HUDEP-2 (cell line): ENCODE data around the gene GPATCH4.
A peak's percentile ranks its signal among the peaks of the same experiment; 100 is the strongest.
"Not testable (repeated sequence)": the region's sequence is repeated elsewhere in the genome, so short reads cannot be mapped to it uniquely, and the experiment has no call there.

Experiments
- DNase-seq, 76 experiments: peaks; one replicate each; lab custom pipeline; 2025; ENCODE audit not compliant: unreplicated experiment in 76 of 76; lab: John Stamatoyannopoulos, UW

Gene GPATCH4

DNA sequence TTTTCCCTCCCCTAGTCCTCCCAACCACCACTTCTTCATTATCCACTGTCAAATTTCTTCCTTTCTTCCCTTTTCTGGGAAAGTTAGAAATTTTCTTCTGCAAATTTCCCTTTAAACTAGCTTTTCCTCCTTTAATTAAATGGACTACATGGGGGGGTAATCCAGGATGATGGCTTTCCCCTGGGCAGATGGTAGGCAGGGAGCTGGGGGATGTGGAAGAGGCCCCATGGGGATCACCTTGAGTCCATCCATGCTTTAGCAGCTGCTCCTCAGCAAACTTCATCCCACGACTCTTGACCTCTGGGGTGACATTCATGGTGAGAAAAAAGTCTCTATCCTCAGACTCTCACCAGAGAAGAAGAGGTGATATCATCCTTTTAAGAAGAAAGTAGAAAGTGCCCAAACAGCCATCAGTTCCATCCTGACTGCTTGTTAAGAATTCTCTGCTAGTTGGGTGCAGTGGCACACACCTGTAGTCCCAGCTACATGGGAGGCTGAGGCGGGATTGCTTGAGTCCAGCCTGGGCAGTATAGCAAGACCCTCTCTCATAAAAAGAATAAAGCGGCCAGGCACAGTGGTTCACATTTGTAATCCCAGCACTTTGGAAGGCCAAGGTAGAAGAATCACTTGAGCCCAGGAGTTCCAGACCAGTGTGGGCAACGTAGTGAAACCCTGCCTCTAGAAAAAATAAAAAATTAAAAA lies 2.4 kb downstream of the GPATCH4 start:
- DNase-seq: no peak

DNA sequence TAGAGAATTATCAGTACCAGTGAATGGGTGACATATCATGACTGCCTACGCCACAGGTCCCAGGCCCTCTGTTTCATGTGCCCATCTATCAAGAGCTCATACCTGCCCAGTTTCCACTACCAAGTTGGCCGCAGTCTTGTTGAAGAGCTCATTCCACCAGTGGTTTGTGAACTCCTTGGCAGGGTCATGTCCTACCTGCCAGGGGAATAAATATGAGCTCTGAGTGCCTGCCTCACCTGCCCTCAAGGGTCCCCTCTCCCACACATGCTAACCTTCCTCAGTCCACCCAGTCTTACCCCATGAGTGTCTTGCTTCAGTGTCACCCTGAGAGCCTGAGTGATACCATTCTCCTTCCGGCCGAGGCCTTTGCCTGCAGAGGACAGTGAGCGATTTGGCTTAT lies 3.2 kb downstream of the GPATCH4 start:
- DNase-seq: no peak

DNA sequence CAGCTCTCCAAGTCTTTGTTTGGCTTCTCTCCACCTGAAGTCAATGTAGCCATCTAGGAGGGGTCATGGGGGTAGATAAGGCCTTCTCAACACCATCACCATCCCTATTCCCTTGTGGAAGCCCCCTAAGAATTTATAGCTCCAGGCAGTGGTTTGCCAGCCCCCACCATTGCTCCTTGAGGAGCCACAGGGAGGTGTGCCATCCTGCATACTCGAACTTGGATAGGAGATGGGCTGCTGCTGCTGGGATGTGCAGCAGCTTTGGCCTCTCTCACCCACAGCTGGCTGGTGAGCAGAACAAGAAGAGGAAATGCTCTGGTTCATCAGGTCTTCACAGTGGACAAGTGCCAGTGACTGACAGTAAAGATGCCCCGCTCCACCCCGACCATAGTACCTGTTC lies 4.9 kb downstream of the GPATCH4 start:
- DNase-seq: no peak

GRCh38 chr1:156595016-156595415 lies 6.3 kb downstream of the GPATCH4 start:
- no peak for DNase-seq

GRCh38 chr1:156594190-156594589 lies 7.1 kb downstream of the GPATCH4 start:
- DNase-seq: no peak

DNA sequence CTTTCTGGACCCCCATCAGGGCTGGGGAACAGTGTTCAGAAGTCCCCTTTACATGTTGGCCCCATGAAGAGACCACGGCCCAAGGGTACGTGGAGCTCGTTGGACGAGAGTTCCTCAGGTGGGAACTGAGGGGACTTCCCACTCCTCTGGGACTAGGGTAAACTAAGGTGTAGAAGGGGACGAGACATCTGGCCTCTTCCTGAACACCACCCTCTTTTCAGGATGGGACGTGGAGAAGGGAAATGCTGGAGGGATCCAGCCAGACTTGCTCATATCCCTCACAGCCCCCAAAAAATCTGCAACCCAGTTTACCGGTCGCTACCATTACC lies 7.7 kb downstream of the GPATCH4 start:
- DNase-seq: no peak

GRCh38 chr1:156592910-156593660 lies 8.2 kb downstream of the GPATCH4 start:
- no peak for DNase-seq

GRCh38 chr1:156592158-156592909 lies 8.9 kb downstream of the GPATCH4 start:
- peak in 3 of 76 experiments; percentile 37 to 45 (median 43) for DNase-seq

DNA sequence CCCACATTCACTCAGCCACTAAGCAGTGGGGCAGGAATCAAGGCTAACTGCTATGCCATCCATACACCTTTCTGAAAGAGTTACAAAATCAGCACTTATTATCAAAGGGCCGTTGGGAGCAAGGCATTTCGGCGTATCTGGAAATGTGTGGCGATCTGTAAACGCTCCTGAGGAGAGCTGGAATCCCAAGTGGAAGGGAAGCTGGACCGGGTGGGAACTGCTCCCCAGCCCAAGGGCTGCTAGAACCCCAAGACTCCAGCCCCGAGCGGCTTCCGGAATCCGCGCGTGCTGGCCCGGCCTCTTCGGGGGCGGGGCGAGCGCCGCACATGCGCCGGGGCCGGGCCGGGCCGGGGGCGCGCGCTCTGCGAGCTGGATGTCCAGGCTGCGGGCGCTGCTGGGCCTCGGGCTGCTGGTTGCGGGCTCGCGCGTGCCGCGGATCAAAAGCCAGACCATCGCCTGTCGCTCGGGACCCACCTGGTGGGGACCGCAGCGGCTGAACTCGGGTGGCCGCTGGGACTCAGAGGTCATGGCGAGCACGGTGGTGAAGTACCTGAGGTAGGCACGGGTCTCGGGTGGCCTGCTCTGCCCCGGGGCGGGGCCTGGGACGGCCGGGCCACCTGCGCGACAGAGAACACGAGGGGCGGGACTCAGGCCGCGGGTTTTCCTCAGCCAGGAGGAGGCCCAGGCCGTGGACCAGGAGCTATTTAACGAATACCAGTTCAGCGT lies 9.7 kb downstream of the GPATCH4 start, which contains the start of gene NAXE:
Gene NAXE (plus strand): TSS at position 345 of the 726 bp plus-strand sequence. CDS start 29 bp downstream, at position 374.
- peak in 56 of 76 experiments; percentile 6 to 73 (median 47) for DNase-seq

DNA sequence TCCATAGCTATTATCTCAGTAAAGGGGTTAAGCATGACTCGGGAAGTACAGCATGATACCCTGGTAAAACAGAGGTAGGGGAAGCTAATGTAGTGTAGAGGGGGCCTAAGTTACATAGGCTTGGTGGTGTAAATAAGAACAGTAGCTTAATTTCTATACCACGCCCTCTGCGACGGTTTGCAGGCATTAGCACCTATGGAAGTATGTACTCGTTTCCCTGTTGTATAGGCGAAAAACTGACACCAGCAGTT lies 10.2 kb downstream of the GPATCH4 start:
- DNase-seq: peak in 2 of 76 experiments; percentile 9 to 20

DNA sequence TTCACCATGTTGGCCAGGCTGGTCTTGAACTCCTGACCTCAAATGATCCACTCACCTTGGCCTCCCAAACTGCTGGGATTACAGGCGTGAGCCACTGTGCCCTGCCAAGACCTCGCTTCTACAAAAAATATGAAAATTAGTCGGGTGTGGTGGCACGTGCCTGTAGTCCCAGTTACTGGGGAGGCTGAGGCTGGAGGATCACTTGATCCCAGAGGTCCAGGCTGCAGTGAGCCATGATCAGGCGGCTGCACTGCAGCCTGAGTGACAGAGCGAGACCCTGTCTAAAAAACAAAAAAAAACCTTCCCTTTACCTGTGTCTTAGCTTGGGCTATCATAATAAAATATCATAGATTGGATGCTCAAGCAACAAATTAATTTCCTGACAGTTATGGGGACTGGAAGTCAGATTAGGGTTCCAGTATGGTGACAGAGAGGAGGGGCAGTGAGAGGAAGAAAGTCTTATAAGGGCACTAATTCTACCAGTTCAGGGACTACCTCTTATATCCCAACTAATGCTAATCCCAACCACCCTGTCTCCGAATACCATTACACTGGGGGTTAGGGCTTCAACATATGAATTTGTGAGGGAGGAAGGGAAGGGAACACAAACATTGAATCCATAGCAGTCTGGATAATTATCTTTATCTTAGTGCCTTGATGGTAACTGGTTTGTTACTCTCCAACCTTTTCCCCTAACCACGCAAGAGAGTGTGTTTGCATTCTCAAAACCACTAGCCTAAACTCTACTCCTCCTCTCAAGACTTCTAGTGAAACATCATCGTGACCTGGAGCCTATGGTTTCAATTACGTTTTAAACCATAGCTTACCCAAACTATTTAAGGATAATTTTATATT lies 10.7 kb downstream of the GPATCH4 start:
- no peak for DNase-seq

DNA sequence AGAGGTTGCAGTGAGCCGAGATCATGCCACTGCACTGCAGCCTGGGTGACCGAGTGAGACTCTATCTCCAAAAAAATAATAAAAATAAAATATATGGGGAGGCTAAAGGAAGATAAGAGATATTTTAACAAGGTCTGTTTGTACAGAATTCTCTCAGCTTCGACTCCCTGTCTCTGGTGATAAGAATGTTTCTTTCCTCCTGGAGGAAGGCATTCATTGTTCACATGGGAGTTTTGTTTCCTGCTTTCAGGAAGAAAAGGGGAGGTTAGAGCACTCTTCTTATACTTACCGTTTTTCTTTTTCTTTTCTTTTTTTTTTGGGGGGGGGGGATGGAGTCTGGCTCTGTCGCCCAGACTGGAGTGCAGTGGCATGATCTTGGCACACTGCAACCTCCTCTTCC lies 11.7 kb downstream of the GPATCH4 start:
- no peak for DNase-seq

GRCh38 chr1:156587927-156588326 lies 13.4 kb downstream of the GPATCH4 start:
- not testable (repeated sequence) for DNase-seq

GRCh38 chr1:156586892-156587477 lies 14.3 kb downstream of the GPATCH4 start:
- DNase-seq: no peak

- DNase-seq: no peak
Observed at GRCh38 chr1:156586323-156586722, 15.0 kb downstream of the GPATCH4 start.

- DNase-seq: no peak
Observed at GRCh38 chr1:156584813-156585212, 16.5 kb downstream of the GPATCH4 start.

DNA sequence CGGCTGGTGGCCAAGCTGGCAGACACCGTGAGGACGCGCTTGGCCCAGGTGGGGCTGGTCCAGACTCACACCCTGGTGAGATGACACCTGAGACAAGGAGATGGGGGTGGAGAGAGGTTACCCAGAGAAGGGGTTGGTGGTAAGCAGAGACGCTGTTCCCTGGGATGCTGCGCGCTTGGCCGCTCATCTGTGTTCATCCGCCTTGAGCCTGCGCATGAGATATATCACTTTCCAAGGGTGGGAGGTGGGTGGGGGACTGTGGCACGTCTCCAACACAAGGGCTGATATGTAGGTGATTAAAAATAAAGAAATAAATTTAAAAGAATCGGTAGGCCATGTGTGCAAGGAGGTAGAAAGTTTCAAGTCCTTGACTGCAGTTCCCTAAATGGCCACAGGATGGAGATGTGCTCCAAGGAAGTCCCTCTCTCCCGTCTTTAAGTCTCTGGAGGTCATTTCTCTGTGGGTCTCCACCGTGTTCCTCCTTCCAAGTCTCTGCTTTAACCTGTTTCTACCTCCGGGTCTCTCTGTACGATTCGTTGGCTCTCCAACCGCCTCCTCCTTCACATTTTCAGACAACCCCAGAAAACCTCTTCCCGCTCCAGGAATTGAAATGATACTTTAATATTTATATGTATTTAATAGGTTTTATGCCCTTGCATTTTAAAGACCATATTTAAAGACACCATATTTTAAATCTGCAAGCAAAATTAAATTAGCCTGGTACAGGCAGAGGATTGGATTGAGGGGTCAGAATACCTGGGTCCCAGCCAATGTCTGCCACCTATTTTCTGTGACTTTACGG lies 17.3 kb downstream of the GPATCH4 start:
- DNase-seq: peak in 60 of 76 experiments; percentile 2 to 75 (median 42)

GRCh38 chr1:156582388-156583017 lies 18.8 kb downstream of the GPATCH4 start:
- DNase-seq: no peak
